GM12878 (cell line): Measurements from ENCODE around the gene SH3BGRL3. TPM values are rescaled to one million over a fixed set of nuclear protein-coding genes. Genes with fewer than 3 reads are reported as not detected.
A peak's percentile ranks its signal among the peaks of the same experiment; 100 is the strongest.

Source experiments
- ATAC-seq: fragments of 200-7000 bp; cut with Tn5 transposase; 3 replicates; pipeline ENCODE4 v1.9.1; 2020; ENCODE audit warnings: mild to moderate bottlenecking, moderate library complexity
- BruUV-seq: library from RNA; stranded (reverse); fragments of 400-500 nt; replicated peaks from 2 replicates; lab custom pipeline; 2021; lab: Mats Ljungman, UMichigan
- CTCF ChIA-PET: fragments of 300-600 bp; sonication (Branson Sonifier 250); formaldehyde crosslinking; extraction: SDS; loops from one replicate; lab custom pipeline; 2021; ENCODE audit warnings: inconsistent platforms; lab: Yijun Ruan, JAX
- POLR2A ChIA-PET: fragments of 350-600 bp; formaldehyde crosslinking; extraction: SDS; loops from one replicate; lab custom pipeline; 2021; ENCODE audit warnings: inconsistent platforms; lab: Charles Lee
- RAD21 ChIA-PET: fragments of 300-600 bp; sonication (Branson Sonifier 250); formaldehyde crosslinking; loops from one replicate; lab custom pipeline; 2023; ENCODE audit warnings: antibody characterized with exemption; ENCODE audit not compliant: unreplicated experiment; lab: Charles Lee
- SMC1A ChIA-PET: fragments of 300-600 bp; sonication (Branson Sonifier 250); formaldehyde crosslinking; loops from one replicate; lab custom pipeline; 2023; ENCODE audit not compliant: unreplicated experiment, uncharacterized antibody; lab: Charles Lee
- DNase-seq: peaks from one replicate; pipeline ENCODE4 v3.0.0-alpha.2; 2011; ENCODE audit warnings: low read depth, low spot score
- FAIRE-seq: peaks from 3 replicates; lab custom pipeline; 2011; peaks lifted over from hg19 to GRCh38; lab: Jason Lieb, UNC
- H2AFZ ChIP-seq: 2 replicates; pipeline ENCODE4 v1.6.0; 2011; ENCODE audit warnings: low read depth, low read length, control low read depth; ENCODE audit not compliant: control insufficient read depth
- H3K27ac ChIP-seq: 2 replicates; pipeline ENCODE4 v1.5.1; 2011; ENCODE audit warnings: control low read depth; ENCODE audit not compliant: control insufficient read depth, insufficient read depth
- H3K27me3 ChIP-seq, 2 experiments: replicated peaks in 1 of 2; 2 replicates each; pipeline versions ENCODE4 v1.6.0 to v1.6.1; 2011; ENCODE audit warnings: low read length in 1 of 2; ENCODE audit not compliant: control insufficient read depth in 2 of 2, insufficient read depth in 2 of 2
- H3K36me3 ChIP-seq, 2 experiments: 2 replicates each; pipeline ENCODE4 v1.5.1; 2011; ENCODE audit warnings: low read length in 1 of 2; ENCODE audit not compliant: control insufficient read depth in 2 of 2, insufficient read depth in 2 of 2
- H3K4me1 ChIP-seq: 2 replicates; pipeline ENCODE4 v1.6.1; 2011; ENCODE audit warnings: mild to moderate bottlenecking, low read length, moderate library complexity, mixed read lengths; ENCODE audit not compliant: control insufficient read depth, insufficient read depth
- H3K4me2 ChIP-seq: 2 replicates; pipeline ENCODE4 v1.6.0; 2011; ENCODE audit warnings: control low read depth; ENCODE audit not compliant: control insufficient read depth, insufficient read depth
- H3K4me3 ChIP-seq: fragments of 200-600 bp; sonication (generic); 2 replicates; pipeline ENCODE4 v1.5.1; 2016
- H3K79me2 ChIP-seq: 2 replicates; pipeline ENCODE4 v1.6.0; 2011; ENCODE audit warnings: low read length; ENCODE audit not compliant: control insufficient read depth, insufficient read depth
- H3K9ac ChIP-seq: 2 replicates; pipeline ENCODE4 v1.8.0; 2011; ENCODE audit warnings: low read length, control low read depth, mixed read lengths; ENCODE audit not compliant: control insufficient read depth, insufficient read depth
- H3K9me3 ChIP-seq: replicated peaks from 3 replicates; pipeline ENCODE4 v1.5.1; 2011; ENCODE audit warnings: mild to moderate bottlenecking, low read length; ENCODE audit not compliant: control insufficient read depth, insufficient read depth
- H4K20me1 ChIP-seq: 2 replicates; pipeline ENCODE4 v1.6.0; 2011; ENCODE audit not compliant: control insufficient read depth, insufficient read depth
- EED ChIP-seq: sonication (generic); IDR thresholded peaks from 2 replicates; pipeline ENCODE4 v1.6.1; 2016; ENCODE audit warnings: antibody characterized with exemption, low read depth
- FOXM1 ChIP-seq: IDR thresholded peaks from 2 replicates; pipeline ENCODE4 v1.6.1; 2012; ENCODE audit warnings: low read depth, mild to moderate bottlenecking, inconsistent platforms, low read length, moderate library complexity
- HDGF ChIP-seq: fragments of 450-650 bp; IDR thresholded peaks from 2 replicates; pipeline ENCODE4 v1.6.1; 2016; ENCODE audit warnings: antibody characterized with exemption
- IKZF1 ChIP-seq: fragments of 450-650 bp; conservative IDR thresholded peaks from 2 replicates; pipeline ENCODE4 v1.6.1; 2017; ENCODE audit warnings: antibody characterized with exemption, mild to moderate bottlenecking
- IKZF2 ChIP-seq, 2 experiments: fragments of 450-650 bp; IDR thresholded peaks; 2 replicates each; pipeline ENCODE4 v1.6.1; 2017; ENCODE audit warnings: mild to moderate bottlenecking in 2 of 2, moderate library complexity in 2 of 2
- JUND ChIP-seq: IDR thresholded peaks from 2 replicates; pipeline ENCODE4 v1.6.1; 2012; ENCODE audit warnings: low read depth, mild to moderate bottlenecking, low read length, improper control_type of control experiment, moderate library complexity
- NFIC ChIP-seq: IDR thresholded peaks from 2 replicates; pipeline ENCODE4 v1.6.1; 2012; ENCODE audit warnings: low read depth, mild to moderate bottlenecking, inconsistent platforms, low read length, moderate library complexity
- RUNX3 ChIP-seq: IDR thresholded peaks from 2 replicates; pipeline ENCODE4 v1.6.1; 2012; ENCODE audit warnings: low read length, inconsistent platforms
- WGBS: methylation state at CpG from one replicate; pipeline ENCODE4 v1.1.6; 2016; ENCODE audit warnings: low lambda C conversion rate; ENCODE audit not compliant: insufficient replicate concordance, insufficient coverage; ENCODE audit errors: missing lambda C conversion rate; 5-methylcytosine and 5-hydroxymethylcytosine counted together
- in situ Hi-C: fragments of 300-500 bp; cut with MboI; formaldehyde crosslinking; loops from 9 replicates; pipeline ENCODE4 v1.14.3; 2018; ENCODE audit warnings: mixed read lengths
- intact Hi-C: fragments of 100-400 bp; cut with micrococcal nuclease; formaldehyde crosslinking; loops from one replicate; pipeline ENCODE4 v1.14.2; 2022; ENCODE audit not compliant: unreplicated experiment
- polyA plus RNA-seq, 11 experiments: library from polyadenylated mRNA; depleted of rRNA in 4 of 11; unstranded in 6 of 11; stranded (reverse) in 5 of 11; fragments of >200 nt; fragmentation: Nextera tagmentation in 4 of 11; fragmentation: Illumina TruSeq in 1 of 11; extraction: Ambion mirVana in 4 of 11; extraction: Trizol in 1 of 11; gene quantifications; 1 replicate in 1 of 11; 2 replicates in 10 of 11; pipeline versions ENCODE4 v1.2.1 to v1.2.3, GENCODE V29; 2011 to 2016; ENCODE audit warnings: inconsistent platforms in 2 of 11, missing spikeins in 2 of 11, low read depth in 1 of 11
- total RNA-seq, 4 experiments: library from RNA; depleted of rRNA in 3 of 4; stranded (reverse); fragments of >200 nt in 3 of 4; fragmentation: Illumina TruSeq in 1 of 4; extraction: Trizol in 1 of 4; gene quantifications; 2 replicates each; pipeline versions ENCODE4 v1.2.1 to v1.2.3, GENCODE V29; 2013 to 2021
- TF ChIP-seq, protein P1 (sequence below): fragments of 150-350 bp; IDR thresholded peaks from 2 replicates; pipeline ENCODE4 v1.6.1; 2016; ENCODE audit warnings: low read depth, low read length
- TF ChIP-seq, protein P2 (sequence below): fragments of 450-650 bp; IDR thresholded peaks from 2 replicates; pipeline ENCODE4 v1.6.1; 2016; ENCODE audit warnings: mild to moderate bottlenecking

The SH3BGRL3 gene
- total and polyA plus RNA-seq, 10 of the 15 experiments (the other 5 are each of a cell fraction or from before 2014, with no cell fraction given) = 39.7 to 390 (median 118) TPM

DNA sequence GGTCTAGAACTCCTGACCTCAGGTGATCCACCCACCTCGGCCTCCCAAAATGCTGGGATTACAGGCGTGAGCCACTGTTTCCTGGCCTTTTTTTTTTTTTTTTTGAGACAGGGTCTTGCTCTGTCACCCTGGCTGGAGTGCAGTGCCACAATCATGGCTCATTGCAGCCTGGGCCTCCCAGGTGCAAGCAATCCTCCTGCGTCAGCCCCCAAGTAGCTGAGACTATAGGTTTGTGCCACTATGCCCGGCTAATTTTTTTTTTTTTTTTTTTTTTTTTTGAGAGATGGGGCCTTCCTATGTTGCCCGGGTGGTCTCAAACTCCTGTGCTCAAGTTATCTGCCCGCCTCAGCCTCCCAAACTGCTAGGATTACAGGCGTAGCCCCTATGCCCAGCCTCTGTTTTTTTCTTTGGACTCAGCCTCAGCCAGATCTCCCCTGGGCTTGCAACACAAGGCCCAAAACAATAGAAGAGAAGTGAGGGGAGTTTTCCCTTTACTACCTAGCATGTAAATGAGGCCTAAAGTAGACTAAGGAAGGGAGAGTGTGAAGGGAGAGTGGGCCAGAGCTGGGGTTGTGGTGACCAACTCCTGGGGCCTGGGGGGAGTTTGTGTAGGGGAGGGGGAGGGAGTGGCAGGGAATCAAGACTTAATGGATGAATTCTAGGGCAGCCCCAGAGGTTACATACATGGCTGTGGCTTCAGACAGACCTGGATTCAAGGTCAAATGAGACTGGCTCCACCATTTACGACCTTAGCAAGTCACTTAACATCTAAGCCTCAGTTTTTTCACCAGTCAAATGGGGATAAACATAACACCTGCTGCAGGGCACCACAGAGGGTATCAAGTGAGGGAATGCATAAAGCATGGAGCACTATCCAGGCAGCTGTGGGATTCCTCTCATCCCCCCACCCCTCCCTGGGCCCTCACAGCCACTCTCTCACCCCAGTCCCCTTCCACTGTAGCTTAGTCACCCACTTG lies 36.3 kb downstream of the SH3BGRL3 start:
- H3K27ac ChIP-seq = peak overlapping the region; percentile 89
- TF ChIP-seq IKZF1 (no peak), RUNX3 (peak; percentile 30; the same call in 1 of the 2 replicates), NFIC (0 out of 2 replicates have a peak, but pooled peaks have one; percentile 32), FOXM1 (no peak), EED (no peak), IKZF2 (IDR thresholded peaks at IDR 0.05) (peak in 1 of 2 experiments; percentile 20; a peak in 2 of 4 replicates), HDGF (0 out of 2 replicates have a peak, but pooled peaks have one; percentile 4), JUND (no peak)
- TF ChIP-seq, protein P1, sequence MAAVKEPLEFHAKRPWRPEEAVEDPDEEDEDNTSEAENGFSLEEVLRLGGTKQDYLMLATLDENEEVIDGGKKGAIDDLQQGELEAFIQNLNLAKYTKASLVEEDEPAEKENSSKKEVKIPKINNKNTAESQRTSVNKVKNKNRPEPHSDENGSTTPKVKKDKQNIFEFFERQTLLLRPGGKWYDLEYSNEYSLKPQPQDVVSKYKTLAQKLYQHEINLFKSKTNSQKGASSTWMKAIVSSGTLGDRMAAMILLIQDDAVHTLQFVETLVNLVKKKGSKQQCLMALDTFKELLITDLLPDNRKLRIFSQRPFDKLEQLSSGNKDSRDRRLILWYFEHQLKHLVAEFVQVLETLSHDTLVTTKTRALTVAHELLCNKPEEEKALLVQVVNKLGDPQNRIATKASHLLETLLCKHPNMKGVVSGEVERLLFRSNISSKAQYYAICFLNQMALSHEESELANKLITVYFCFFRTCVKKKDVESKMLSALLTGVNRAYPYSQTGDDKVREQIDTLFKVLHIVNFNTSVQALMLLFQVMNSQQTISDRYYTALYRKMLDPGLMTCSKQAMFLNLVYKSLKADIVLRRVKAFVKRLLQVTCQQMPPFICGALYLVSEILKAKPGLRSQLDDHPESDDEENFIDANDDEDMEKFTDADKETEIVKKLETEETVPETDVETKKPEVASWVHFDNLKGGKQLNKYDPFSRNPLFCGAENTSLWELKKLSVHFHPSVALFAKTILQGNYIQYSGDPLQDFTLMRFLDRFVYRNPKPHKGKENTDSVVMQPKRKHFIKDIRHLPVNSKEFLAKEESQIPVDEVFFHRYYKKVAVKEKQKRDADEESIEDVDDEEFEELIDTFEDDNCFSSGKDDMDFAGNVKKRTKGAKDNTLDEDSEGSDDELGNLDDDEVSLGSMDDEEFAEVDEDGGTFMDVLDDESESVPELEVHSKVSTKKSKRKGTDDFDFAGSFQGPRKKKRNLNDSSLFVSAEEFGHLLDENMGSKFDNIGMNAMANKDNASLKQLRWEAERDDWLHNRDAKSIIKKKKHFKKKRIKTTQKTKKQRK = no peak
- TF ChIP-seq, protein P2, sequence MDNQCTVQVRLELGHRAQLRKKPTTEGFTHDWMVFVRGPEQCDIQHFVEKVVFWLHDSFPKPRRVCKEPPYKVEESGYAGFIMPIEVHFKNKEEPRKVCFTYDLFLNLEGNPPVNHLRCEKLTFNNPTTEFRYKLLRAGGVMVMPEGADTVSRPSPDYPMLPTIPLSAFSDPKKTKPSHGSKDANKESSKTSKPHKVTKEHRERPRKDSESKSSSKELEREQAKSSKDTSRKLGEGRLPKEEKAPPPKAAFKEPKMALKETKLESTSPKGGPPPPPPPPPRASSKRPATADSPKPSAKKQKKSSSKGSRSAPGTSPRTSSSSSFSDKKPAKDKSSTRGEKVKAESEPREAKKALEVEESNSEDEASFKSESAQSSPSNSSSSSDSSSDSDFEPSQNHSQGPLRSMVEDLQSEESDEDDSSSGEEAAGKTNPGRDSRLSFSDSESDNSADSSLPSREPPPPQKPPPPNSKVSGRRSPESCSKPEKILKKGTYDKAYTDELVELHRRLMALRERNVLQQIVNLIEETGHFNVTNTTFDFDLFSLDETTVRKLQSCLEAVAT = 0 out of 2 replicates have a peak, but pooled peaks have one; percentile 55
- ChIA-PET RAD21 (interaction anchor here (0.6 to 10.4 kb wide), 7 partner anchors 19 to 146 kb away, joined by 3 to 477 read pairs (median 8); partner anchors contain the start of genes SH3BGRL3 and ZNF593), CTCF (interaction anchor here (0.7 to 11.6 kb wide), 3 partner anchors 8 to 171 kb away, joined by 3 to 879 read pairs (median 4); partner anchors contain the start of gene SH3BGRL3), SMC1A (interaction anchor here (0.8 to 14.9 kb wide), 6 partner anchors 9 to 189 kb away, joined by 3 to 474 read pairs (median 22); partner anchors contain the start of genes SH3BGRL3, UBXN11 and ZNF593), POLR2A (interaction anchor here (0.6 to 10.6 kb wide), 8 partner anchors 9 to 1537 kb away, joined by 3 to 253 read pairs (median 4); partner anchors contain the start of gene UBXN11)
- no peaks in the 10 kb centered on the region for H4K20me1 ChIP-seq
- in situ Hi-C loops = no loop called here
- H3K4me1 ChIP-seq = peaks cover 56% of the 10 kb centered on the region
- H3K4me2 ChIP-seq = peak overlapping the region; percentile 57
- H3K79me2 ChIP-seq = peaks cover 23% of the 10 kb centered on the region
- BruUV-seq = no TSS peak
- FAIRE-seq = no peak
- WGBS = 31% methylated on average over 6 of the region's 8 CpGs
- H3K36me3 ChIP-seq = no peaks in the 10 kb centered on the region
- no peaks in the 10 kb centered on the region for H3K9me3 ChIP-seq
- no peaks in the 10 kb centered on the region for H3K27me3 ChIP-seq
- intact Hi-C loops = loop anchor here (5.0 kb wide), 2 partner anchors 79 to 209 kb away; no protein-coding TSS in a partner anchor
- 0 out of 3 replicates have a peak, but pooled peaks have one; percentile 6 for ATAC-seq
- DNase-seq = no peak
- H2AFZ ChIP-seq = no peak overlapping the region
- H3K4me3 ChIP-seq = peak overlapping the region; percentile 96; the same call in 1 of the 2 replicates
- peak overlapping the region; percentile 48 for H3K9ac ChIP-seq
